ENCODE data around the gene TUBB8B.
"Not testable (repeated sequence)": the region's sequence is repeated elsewhere in the genome, so short reads cannot be mapped to it uniquely, and the experiment has no call there.

TUBB8B gene

GRCh38 chr18:11383-12274, 37.8 kb downstream of the TUBB8B start:
- not testable (repeated sequence) for DNase-seq

GRCh38 chr18:10624-11184, 38.7 kb downstream of the TUBB8B start:
- DNase-seq, result not testable (repeated sequence)

DNA sequence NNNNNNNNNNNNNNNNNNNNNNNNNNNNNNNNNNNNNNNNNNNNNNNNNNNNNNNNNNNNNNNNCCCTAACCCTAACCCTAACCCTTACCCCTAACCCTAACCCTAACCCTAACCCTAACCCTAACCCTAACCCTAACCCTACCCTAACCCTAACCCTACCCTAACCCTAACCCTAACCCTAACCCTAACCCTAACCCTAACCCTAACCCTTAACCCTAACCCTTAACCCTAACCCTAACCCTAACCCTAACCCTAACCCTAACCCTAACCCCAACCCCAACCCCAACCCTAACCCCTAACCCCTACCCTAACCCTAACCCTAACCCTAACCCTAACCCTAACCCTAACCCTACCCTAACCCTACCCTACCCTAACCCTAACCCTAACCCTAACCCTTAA, 39.5 kb downstream of the TUBB8B start:
- DNase-seq, result not testable (repeated sequence)

Data from retina (tissue), 1 donor.